ENCODE results near the gene ATRIP.

The ATRIP gene

DNA sequence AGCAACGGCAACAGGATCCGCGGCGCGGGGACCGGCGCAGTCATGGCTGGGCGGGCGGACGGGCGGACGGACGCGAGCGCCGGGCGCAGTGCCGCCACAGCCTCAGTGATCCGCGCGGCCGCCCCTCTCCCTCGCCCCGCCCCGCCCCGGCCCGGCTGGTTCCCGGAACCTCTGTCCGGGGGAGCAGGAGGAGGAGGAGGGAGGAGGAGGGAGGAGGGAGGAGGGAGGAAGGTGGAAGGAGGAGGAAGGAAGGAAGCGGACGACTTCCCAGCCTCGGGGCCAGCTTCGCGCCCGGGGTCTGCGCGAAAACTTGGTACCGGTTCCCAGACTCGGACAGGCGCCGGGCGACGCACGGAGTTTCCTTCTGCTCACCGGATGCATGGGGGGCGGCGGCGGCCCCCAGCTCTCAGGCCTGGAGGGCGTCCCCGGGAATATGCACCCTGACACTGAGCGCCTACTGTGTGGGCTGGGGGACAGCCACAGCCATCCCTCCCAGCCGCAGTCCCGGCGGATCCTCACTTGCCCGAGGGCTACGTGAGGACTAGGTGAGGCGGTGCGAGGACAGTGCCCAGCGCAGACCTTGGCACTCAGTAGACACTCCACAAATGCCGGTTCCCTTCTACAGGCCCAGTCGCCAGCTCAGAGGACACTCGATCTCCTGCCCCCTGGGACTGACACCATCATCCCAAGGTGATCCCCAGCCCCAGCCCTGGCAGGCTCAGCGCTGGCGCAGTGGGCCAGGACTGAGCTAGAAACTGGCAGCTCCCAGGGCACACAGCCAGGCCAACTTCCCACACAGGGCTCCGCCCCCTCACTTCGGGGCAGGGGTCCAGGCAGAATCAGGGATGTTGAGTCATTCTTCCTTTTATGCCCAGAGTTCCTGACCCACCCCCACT lies 57.8 kb downstream of the ATRIP start, which contains the start of gene SHISA5:
SHISA5 (minus strand) TSS at position 124 of the 896 bp plus-strand sequence; CDS start at position 44, 80 bp downstream.
- no peaks in the 10 kb centered on the region for H3K36me3 ChIP-seq (replicated peaks; ENCODE audit: low read depth, low read length)
- TF ChIP-seq, protein P1, sequence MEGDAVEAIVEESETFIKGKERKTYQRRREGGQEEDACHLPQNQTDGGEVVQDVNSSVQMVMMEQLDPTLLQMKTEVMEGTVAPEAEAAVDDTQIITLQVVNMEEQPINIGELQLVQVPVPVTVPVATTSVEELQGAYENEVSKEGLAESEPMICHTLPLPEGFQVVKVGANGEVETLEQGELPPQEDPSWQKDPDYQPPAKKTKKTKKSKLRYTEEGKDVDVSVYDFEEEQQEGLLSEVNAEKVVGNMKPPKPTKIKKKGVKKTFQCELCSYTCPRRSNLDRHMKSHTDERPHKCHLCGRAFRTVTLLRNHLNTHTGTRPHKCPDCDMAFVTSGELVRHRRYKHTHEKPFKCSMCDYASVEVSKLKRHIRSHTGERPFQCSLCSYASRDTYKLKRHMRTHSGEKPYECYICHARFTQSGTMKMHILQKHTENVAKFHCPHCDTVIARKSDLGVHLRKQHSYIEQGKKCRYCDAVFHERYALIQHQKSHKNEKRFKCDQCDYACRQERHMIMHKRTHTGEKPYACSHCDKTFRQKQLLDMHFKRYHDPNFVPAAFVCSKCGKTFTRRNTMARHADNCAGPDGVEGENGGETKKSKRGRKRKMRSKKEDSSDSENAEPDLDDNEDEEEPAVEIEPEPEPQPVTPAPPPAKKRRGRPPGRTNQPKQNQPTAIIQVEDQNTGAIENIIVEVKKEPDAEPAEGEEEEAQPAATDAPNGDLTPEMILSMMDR (IDR thresholded peaks at IDR 0.05; ENCODE audit: low read depth, low read length): no peak
- TF ChIP-seq EZH2phosphoT487 (IDR thresholded peaks at IDR 0.05; ENCODE audit: low read depth): no peak
- no peaks in the 10 kb centered on the region for H3K27me3 ChIP-seq (ENCODE audit: low read depth, low read length)
- peak within 1 kb of the TSS; percentile 75 for H2AFZ ChIP-seq (ENCODE audit: low read depth, low read length)
- no peak within 1 kb of the TSS for H3K27ac ChIP-seq (ENCODE audit: low read length)
- H3K4me1 ChIP-seq (ENCODE audit: low read length): peaks cover 27% of the 10 kb centered on the region
- H4K20me1 ChIP-seq (ENCODE audit: insufficient read depth, low read length): no peaks in the 10 kb centered on the region
- peak within 1 kb of the TSS; percentile 94 for H3K4me2 ChIP-seq (ENCODE audit: low read length)
- H3K9ac ChIP-seq (ENCODE audit: low read length): peak within 1 kb of the TSS; percentile 71
- peak within 1 kb of the TSS; percentile 85 for H3K4me3 ChIP-seq (ENCODE audit: low read length)
- no peaks in the 10 kb centered on the region for H3K9me3 ChIP-seq (ENCODE audit: insufficient read depth, low read length)
- no peaks in the 10 kb centered on the region for H3K79me2 ChIP-seq (ENCODE audit: low read length)

DNA sequence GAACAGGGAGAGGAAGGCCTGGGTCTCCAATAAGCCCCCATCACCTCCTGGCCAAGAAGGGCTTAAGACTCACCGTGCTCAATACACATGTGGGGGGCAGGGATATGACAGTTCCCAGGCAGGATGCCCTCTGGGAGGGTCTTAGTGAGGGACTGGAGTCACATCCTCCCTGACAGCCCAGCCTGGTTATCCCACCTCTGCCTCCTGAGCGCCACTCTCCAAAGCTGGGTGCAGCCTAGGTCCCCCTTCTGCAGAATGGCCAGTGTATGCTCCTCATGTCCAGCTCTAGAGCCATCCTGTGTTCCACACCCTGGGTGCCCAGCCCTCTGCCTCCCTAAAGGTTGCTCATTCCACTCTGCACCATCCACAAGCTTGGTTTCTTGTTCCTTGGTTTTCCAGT lies 58.6 kb downstream of the ATRIP start:
- no peaks in the 10 kb centered on the region for H4K20me1 ChIP-seq (ENCODE audit: insufficient read depth, low read length)
- no peaks in the 10 kb centered on the region for H3K36me3 ChIP-seq (replicated peaks; ENCODE audit: low read depth, low read length)
- no peak overlapping the region for H3K9ac ChIP-seq (ENCODE audit: low read length)
- no peaks in the 10 kb centered on the region for H3K9me3 ChIP-seq (ENCODE audit: insufficient read depth, low read length)
- TF ChIP-seq, protein P1 (IDR thresholded peaks at IDR 0.05; ENCODE audit: low read depth, low read length): no peak
- TF ChIP-seq EZH2phosphoT487 (IDR thresholded peaks at IDR 0.05; ENCODE audit: low read depth): no peak
- no peak overlapping the region for H2AFZ ChIP-seq (ENCODE audit: low read depth, low read length)
- no peak overlapping the region for H3K27ac ChIP-seq (ENCODE audit: low read length)
- peaks cover 27% of the 10 kb centered on the region for H3K4me1 ChIP-seq (ENCODE audit: low read length)
- H3K4me3 ChIP-seq (ENCODE audit: low read length): peak overlapping the region; percentile 85
- H3K27me3 ChIP-seq (ENCODE audit: low read depth, low read length): peaks cover 4% of the 10 kb centered on the region
- H3K4me2 ChIP-seq (ENCODE audit: low read length): peak overlapping the region; percentile 94
- no peaks in the 10 kb centered on the region for H3K79me2 ChIP-seq (ENCODE audit: low read length)

DNA sequence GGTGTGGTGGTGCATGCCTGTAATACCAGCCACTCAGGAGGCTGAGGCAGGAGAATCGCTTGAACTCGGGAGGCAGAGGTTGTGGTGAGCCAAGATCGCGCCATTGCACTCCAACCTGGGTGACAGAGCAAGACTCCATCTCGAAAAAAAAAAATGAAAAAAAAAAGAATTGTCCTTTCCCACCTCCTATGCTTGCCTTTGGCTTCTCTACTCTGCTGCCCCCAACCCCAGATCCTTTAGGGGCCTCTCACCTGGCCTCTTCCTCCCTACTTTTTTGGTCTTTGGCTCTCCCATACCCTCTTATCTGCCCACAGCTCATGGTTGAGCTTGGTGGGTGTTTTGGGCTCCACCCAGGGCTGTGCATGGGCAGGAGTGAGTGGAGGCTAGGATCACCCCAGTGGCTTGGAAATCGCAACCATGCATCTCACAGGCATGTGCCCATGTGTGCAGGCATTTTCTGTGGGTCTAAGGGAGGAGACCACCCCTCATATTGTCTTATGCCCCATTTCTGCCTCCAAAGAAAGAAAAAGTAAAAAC lies 59.5 kb downstream of the ATRIP start:
- Histone ChIP-seq H3K4me2 (ENCODE audit: low read length) (no peak overlapping the region), H3K4me3 (ENCODE audit: low read length) (no peak overlapping the region), H4K20me1 (ENCODE audit: insufficient read depth, low read length) (no peaks in the 10 kb centered on the region), H3K27me3 (ENCODE audit: low read depth, low read length) (peaks cover 6% of the 10 kb centered on the region), H3K4me1 (ENCODE audit: low read length) (peaks cover 27% of the 10 kb centered on the region), H3K9ac (ENCODE audit: low read length) (no peak overlapping the region), H3K9me3 (ENCODE audit: insufficient read depth, low read length) (no peaks in the 10 kb centered on the region), H3K36me3 (replicated peaks; ENCODE audit: low read depth, low read length) (no peaks in the 10 kb centered on the region), H3K79me2 (ENCODE audit: low read length) (no peaks in the 10 kb centered on the region), H2AFZ (ENCODE audit: low read depth, low read length) (no peak overlapping the region), H3K27ac (ENCODE audit: low read length) (no peak overlapping the region)
- no peak for TF ChIP-seq EZH2phosphoT487 (IDR thresholded peaks at IDR 0.05; ENCODE audit: low read depth)
- TF ChIP-seq, protein P1 (IDR thresholded peaks at IDR 0.05; ENCODE audit: low read depth, low read length): no peak

Measured in OCI-LY3 (cell line).